HTR-8/SVneo (cell line): ENCODE measurements around the gene LCA5L.
"Not testable (repeated sequence)": the region's sequence is repeated elsewhere in the genome, so short reads cannot be mapped to it uniquely, and the experiment has no call there.

Experiments used
- DNase-seq: peaks from one replicate; pipeline ENCODE4 v3.0.0; 2011; ENCODE audit warnings: low spot score, mixed read lengths; ENCODE audit not compliant: insufficient read length
- FAIRE-seq: peaks from 2 replicates; lab custom pipeline; 2011; peaks lifted over from hg19 to GRCh38; lab: Jason Lieb, UNC

Gene LCA5L

GRCh38 chr21:39388811-39389155 lies 56.8 kb downstream of the LCA5L start:
- DNase-seq (no peak), FAIRE-seq (no peak)

- FAIRE-seq (peak; percentile 64), DNase-seq (peak; percentile 89)
Measured at GRCh38 chr21:39388038-39388810, 57.4 kb downstream of the LCA5L start.

GRCh38 chr21:39387461-39388037 lies 58.0 kb downstream of the LCA5L start:
- DNase-seq, result peak; percentile 84
- no peak for FAIRE-seq

- FAIRE-seq, result no peak
- no peak for DNase-seq
Measured at GRCh38 chr21:39386899-39387298, 58.7 kb downstream of the LCA5L start.

GRCh38 chr21:39386194-39386593 lies 59.4 kb downstream of the LCA5L start:
- no peak for FAIRE-seq
- no peak for DNase-seq

- FAIRE-seq (no peak), DNase-seq (no peak)
Measured at GRCh38 chr21:39385299-39386145, 60.1 kb downstream of the LCA5L start.

GRCh38 chr21:39384674-39385298 lies 60.8 kb downstream of the LCA5L start:
- DNase-seq (no peak), FAIRE-seq (no peak)

GRCh38 chr21:39382096-39382495 lies 63.5 kb downstream of the LCA5L start:
- DNase-seq, FAIRE-seq: not testable (repeated sequence)

GRCh38 chr21:39381009-39381408 lies 64.6 kb downstream of the LCA5L start:
- FAIRE-seq (no peak), DNase-seq (no peak)

GRCh38 chr21:39379986-39380891 lies 65.3 kb downstream of the LCA5L start:
- FAIRE-seq, result peak; percentile 42
- peak; percentile 94 for DNase-seq

GRCh38 chr21:39377444-39378050 lies 68.0 kb downstream of the LCA5L start:
- FAIRE-seq (no peak), DNase-seq (no peak)

- FAIRE-seq (no peak), DNase-seq (no peak)
Measured at GRCh38 chr21:39375446-39375845, 70.1 kb downstream of the LCA5L start.

- DNase-seq (no peak), FAIRE-seq (no peak)
Measured at GRCh38 chr21:39374046-39374445, 71.5 kb downstream of the LCA5L start.

- DNase-seq (no peak), FAIRE-seq (no peak)
Measured at GRCh38 chr21:39373634-39374033, 71.9 kb downstream of the LCA5L start.

- FAIRE-seq, DNase-seq: not testable (repeated sequence)
Measured at GRCh38 chr21:39369896-39370288, 75.7 kb downstream of the LCA5L start.

GRCh38 chr21:39367783-39368182 lies 77.8 kb downstream of the LCA5L start:
- no peak for DNase-seq
- no peak for FAIRE-seq

GRCh38 chr21:39366563-39366962 lies 79.0 kb downstream of the LCA5L start:
- no peak for DNase-seq
- FAIRE-seq, result no peak

- FAIRE-seq, result no peak
- no peak for DNase-seq
Measured at GRCh38 chr21:39364949-39365348, 80.6 kb downstream of the LCA5L start.
